Liver (tissue), 9 donors: ENCODE data around the gene PDGFD. TPM values are rescaled to one million over a fixed set of nuclear protein-coding genes. Genes with fewer than 3 reads are reported as not detected.

Experiments used
- DNase-seq: peaks from one replicate; pipeline ENCODE4 v3.0.0-alpha.2; 2017; ENCODE audit warnings: low spot score
- H3K27ac ChIP-seq, 2 donors: one replicate each; pipeline ENCODE4 v1.7.0; 2013; ENCODE audit warnings: inconsistent platforms in 2 of 2, low read length in 2 of 2, control low read depth in 1 of 2, low read depth in 1 of 2, mild to moderate bottlenecking in 1 of 2
- H3K27me3 ChIP-seq, 4 donors: one replicate each; pipeline versions ENCODE4 v1.6.1 to v1.7.0; 2013; ENCODE audit warnings: low read length in 3 of 4, inconsistent platforms in 1 of 4, mild to moderate bottlenecking in 1 of 4, moderate library complexity in 1 of 4; ENCODE audit not compliant: control insufficient read depth in 4 of 4, insufficient read depth in 4 of 4
- H3K36me3 ChIP-seq, 4 donors: one replicate each; pipeline versions ENCODE4 v1.6.1 to v1.7.0; 2013; ENCODE audit warnings: low read length in 3 of 4, mild to moderate bottlenecking in 3 of 4, low read depth in 1 of 4, moderate library complexity in 1 of 4; ENCODE audit not compliant: control insufficient read depth in 4 of 4, insufficient read depth in 3 of 4
- H3K4me1 ChIP-seq, 4 donors: one replicate each; pipeline versions ENCODE4 v1.6.1 to v1.7.0; 2013; ENCODE audit warnings: low read length in 3 of 4, mild to moderate bottlenecking in 3 of 4, moderate library complexity in 1 of 4; ENCODE audit not compliant: control insufficient read depth in 4 of 4, insufficient read depth in 4 of 4
- H3K4me3 ChIP-seq, 3 donors: one replicate each; pipeline versions ENCODE4 v1.6.1 to v1.7.0; 2013; ENCODE audit warnings: low read length in 3 of 3, control low read depth in 1 of 3, low read depth in 1 of 3, mild to moderate bottlenecking in 1 of 3
- H3K9ac ChIP-seq, 2 donors: one replicate each; pipeline ENCODE4 v1.7.0; 2013; ENCODE audit warnings: low read length in 2 of 2, mild to moderate bottlenecking in 2 of 2, moderate library complexity in 2 of 2, control low read depth in 1 of 2, low read depth in 1 of 2
- H3K9me3 ChIP-seq, 4 donors: one replicate each; pipeline versions ENCODE4 v1.6.1 to v1.7.0; 2013; ENCODE audit warnings: low read length in 3 of 4; ENCODE audit not compliant: control insufficient read depth in 4 of 4
- EGR1 ChIP-seq, 2 donors: IDR thresholded peaks; 2 replicates each; pipeline ENCODE4 v1.6.1; 2016 to 2018; ENCODE audit warnings: antibody characterized with exemption in 2 of 2, low read depth in 2 of 2
- FOXA1 ChIP-seq: IDR thresholded peaks from 2 replicates; pipeline ENCODE4 v1.6.1; 2016; ENCODE audit warnings: antibody characterized with exemption
- FOXA2 ChIP-seq: IDR thresholded peaks from 2 replicates; pipeline ENCODE4 v1.6.1; 2016; ENCODE audit warnings: antibody characterized with exemption
- HNF4A ChIP-seq, 2 donors: conservative IDR thresholded peaks; 2 replicates each; pipeline ENCODE4 v1.6.1; 2016; ENCODE audit warnings: antibody characterized with exemption in 2 of 2, mild to moderate bottlenecking in 2 of 2
- HNF4G ChIP-seq: IDR thresholded peaks from 2 replicates; pipeline ENCODE4 v1.6.1; 2016; ENCODE audit warnings: antibody characterized with exemption
- JUND ChIP-seq, 2 donors: IDR thresholded peaks; 2 replicates each; pipeline ENCODE4 v1.6.1; 2016; ENCODE audit warnings: antibody characterized with exemption in 2 of 2
- NR2F2 ChIP-seq: IDR thresholded peaks from 2 replicates; pipeline ENCODE4 v1.6.1; 2016; ENCODE audit warnings: antibody characterized with exemption
- RAD21 ChIP-seq, 2 donors: IDR thresholded peaks; 2 replicates each; pipeline ENCODE4 v1.6.1; 2016; ENCODE audit warnings: antibody characterized with exemption in 2 of 2, mild to moderate bottlenecking in 2 of 2
- REST ChIP-seq: IDR thresholded peaks from 2 replicates; pipeline ENCODE4 v1.6.1; 2016; ENCODE audit warnings: antibody characterized with exemption, mild to moderate bottlenecking
- RXRA ChIP-seq, 2 donors: IDR thresholded peaks; 2 replicates each; pipeline ENCODE4 v1.6.1; 2017 to 2018; ENCODE audit warnings: antibody characterized with exemption in 2 of 2, mild to moderate bottlenecking in 1 of 2
- SP1 ChIP-seq: IDR thresholded peaks from 2 replicates; pipeline ENCODE4 v1.6.1; 2018; ENCODE audit warnings: antibody characterized with exemption, mild to moderate bottlenecking
- TAF1 ChIP-seq: conservative IDR thresholded peaks from 2 replicates; pipeline ENCODE4 v1.6.1; 2016; ENCODE audit warnings: antibody characterized with exemption, mild to moderate bottlenecking
- YY1 ChIP-seq: IDR thresholded peaks from 2 replicates; pipeline ENCODE4 v1.6.1; 2016; ENCODE audit warnings: antibody characterized with exemption, mild to moderate bottlenecking
- ZBTB33 ChIP-seq: IDR thresholded peaks from 2 replicates; pipeline ENCODE4 v1.6.1; 2016; ENCODE audit warnings: antibody characterized with exemption
- WGBS: extraction: QIAGEN DNeasy Blood & Tissue Kit; methylation state at CpG from one replicate; pipeline ENCODE4 v1.1.7; 2013; 5-methylcytosine and 5-hydroxymethylcytosine counted together
- polyA plus RNA-seq, 2 donors: library from polyadenylated mRNA; stranded (reverse) in 1 of 2; unstranded in 1 of 2; fragments of 200-250 nt in 1 of 2; fragments of >200 nt in 1 of 2; fragmentation: Nextera tagmentation in 1 of 2; extraction: Ambion mirVana in 1 of 2; gene quantifications; one replicate each; pipeline versions ENCODE4 v1.2.1 to v1.2.3, GENCODE V29; 2013 to 2015
- total RNA-seq, 2 donors: library from RNA; depleted of rRNA; stranded (reverse); fragments of >200 nt; gene quantifications; one replicate each; pipeline ENCODE4 v1.2.3, GENCODE V29; 2014
- TF ChIP-seq, protein P1 (sequence below): IDR thresholded peaks from 2 replicates; pipeline ENCODE4 v1.6.1; 2016; ENCODE audit warnings: antibody characterized with exemption
- TF ChIP-seq, protein P2 (sequence below): fragments of 150-350 bp; IDR thresholded peaks from 2 replicates; pipeline ENCODE4 v1.5.1; 2017; ENCODE audit warnings: improper control_type of control experiment, low read depth, low read length; ENCODE audit not compliant: missing input control
- TF ChIP-seq, protein P3 (sequence below): IDR thresholded peaks from 2 replicates; pipeline ENCODE4 v1.6.1; 2016; ENCODE audit warnings: antibody characterized with exemption
- donor health status: healthy.
- donor health status: healthy.
- donor health status: healthy.
- donor health status: healthy.
- donor health status: healthy.

The PDGFD gene
- total and polyA plus RNA-seq, 4 donors, result 1.0 to 3.3 (median 2.1) TPM

GRCh38 chr11:103998826-103999508 lies 165.0 kb downstream of the PDGFD start:
- H3K4me3 ChIP-seq, result no peak overlapping the region
- H3K9me3 ChIP-seq, result no peaks in the 10 kb centered on the region
- no peak overlapping the region for H3K9ac ChIP-seq
- no peak overlapping the region for H3K27ac ChIP-seq
- WGBS, result 84% methylated on average over 5 of the region's 5 CpGs
- H3K27me3 ChIP-seq, result no peaks in the 10 kb centered on the region
- no peaks in the 10 kb centered on the region for H3K4me1 ChIP-seq
- TF ChIP-seq, protein P1, sequence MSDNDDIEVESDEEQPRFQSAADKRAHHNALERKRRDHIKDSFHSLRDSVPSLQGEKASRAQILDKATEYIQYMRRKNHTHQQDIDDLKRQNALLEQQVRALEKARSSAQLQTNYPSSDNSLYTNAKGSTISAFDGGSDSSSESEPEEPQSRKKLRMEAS, result no peak
- H3K36me3 ChIP-seq, result no peaks in the 10 kb centered on the region
- DNase-seq, result no peak

DNA sequence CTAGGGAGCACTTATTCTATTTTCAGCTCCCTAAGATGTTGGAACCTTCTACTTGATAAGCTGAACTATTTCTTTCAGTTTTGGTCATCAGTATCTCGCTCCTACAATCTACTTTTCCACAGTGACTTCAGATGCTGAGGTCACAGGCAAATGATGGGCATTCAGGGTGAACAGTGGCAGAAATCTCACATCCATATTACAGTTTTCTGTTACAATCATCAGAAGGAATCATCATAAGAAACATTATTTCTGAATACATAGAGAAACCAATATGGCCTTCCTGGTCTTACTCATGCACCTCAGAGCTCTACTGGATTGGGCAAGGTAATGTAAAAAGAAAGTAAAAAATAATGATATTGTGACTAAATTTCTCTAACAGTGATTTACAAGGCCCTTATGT lies 166.9 kb downstream of the PDGFD start:
- 89% methylated on average over 1 of the region's 1 CpG for WGBS
- Histone ChIP-seq H3K27me3 (no peaks in the 10 kb centered on the region), H3K4me1 (no peaks in the 10 kb centered on the region), H3K27ac (no peak overlapping the region), H3K9me3 (no peaks in the 10 kb centered on the region), H3K9ac (no peak overlapping the region), H3K4me3 (no peak overlapping the region), H3K36me3 (no peaks in the 10 kb centered on the region)
- no peak for TF ChIP-seq RAD21 (IDR thresholded peaks at IDR 0.05)
- TF ChIP-seq, protein P2, sequence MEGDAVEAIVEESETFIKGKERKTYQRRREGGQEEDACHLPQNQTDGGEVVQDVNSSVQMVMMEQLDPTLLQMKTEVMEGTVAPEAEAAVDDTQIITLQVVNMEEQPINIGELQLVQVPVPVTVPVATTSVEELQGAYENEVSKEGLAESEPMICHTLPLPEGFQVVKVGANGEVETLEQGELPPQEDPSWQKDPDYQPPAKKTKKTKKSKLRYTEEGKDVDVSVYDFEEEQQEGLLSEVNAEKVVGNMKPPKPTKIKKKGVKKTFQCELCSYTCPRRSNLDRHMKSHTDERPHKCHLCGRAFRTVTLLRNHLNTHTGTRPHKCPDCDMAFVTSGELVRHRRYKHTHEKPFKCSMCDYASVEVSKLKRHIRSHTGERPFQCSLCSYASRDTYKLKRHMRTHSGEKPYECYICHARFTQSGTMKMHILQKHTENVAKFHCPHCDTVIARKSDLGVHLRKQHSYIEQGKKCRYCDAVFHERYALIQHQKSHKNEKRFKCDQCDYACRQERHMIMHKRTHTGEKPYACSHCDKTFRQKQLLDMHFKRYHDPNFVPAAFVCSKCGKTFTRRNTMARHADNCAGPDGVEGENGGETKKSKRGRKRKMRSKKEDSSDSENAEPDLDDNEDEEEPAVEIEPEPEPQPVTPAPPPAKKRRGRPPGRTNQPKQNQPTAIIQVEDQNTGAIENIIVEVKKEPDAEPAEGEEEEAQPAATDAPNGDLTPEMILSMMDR, result no peak
- TF ChIP-seq EGR1 (IDR thresholded peaks at IDR 0.05; ENCODE audit: low read depth in 2 of 2), result no peak
- TF ChIP-seq, protein P3, sequence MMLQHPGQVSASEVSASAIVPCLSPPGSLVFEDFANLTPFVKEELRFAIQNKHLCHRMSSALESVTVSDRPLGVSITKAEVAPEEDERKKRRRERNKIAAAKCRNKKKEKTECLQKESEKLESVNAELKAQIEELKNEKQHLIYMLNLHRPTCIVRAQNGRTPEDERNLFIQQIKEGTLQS, result no peak
- no peak for TF ChIP-seq HNF4A (conservative IDR thresholded peaks at IDR 0.05)
- no peak for DNase-seq

DNA sequence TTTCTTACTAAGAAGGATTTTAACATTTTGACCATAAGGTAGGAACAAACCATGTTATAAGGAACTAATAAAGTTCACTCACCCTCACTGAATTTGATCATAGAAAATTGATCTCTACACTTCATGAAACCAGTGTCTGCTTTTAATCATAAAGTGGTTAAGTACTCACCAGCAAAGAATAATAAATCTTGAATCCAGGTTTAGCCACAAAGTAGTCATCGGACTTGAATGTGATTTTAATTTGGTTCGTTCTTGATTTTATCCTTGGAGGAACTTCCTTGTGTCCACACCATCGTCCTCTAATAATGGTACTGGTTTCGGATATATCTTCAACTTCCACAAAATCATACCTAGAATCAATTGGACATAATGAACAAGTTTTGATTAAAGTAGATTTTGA lies 168.1 kb downstream of the PDGFD start:
- H3K4me1 ChIP-seq, result no peaks in the 10 kb centered on the region

More for the DNA sequence above, 168.1 kb downstream of the PDGFD start:
- no peak overlapping the region for H3K9ac ChIP-seq
- TF ChIP-seq, protein P1, result no peak
- TF ChIP-seq SP1 (no peak), HNF4G (no peak), REST (no peak), RAD21 (IDR thresholded peaks at IDR 0.05) (no peak), FOXA1 (no peak), NR2F2 (no peak), RXRA (IDR thresholded peaks at IDR 0.05) (no peak), TAF1 (no peak), JUND (IDR thresholded peaks at IDR 0.05) (no peak), EGR1 (IDR thresholded peaks at IDR 0.05; ENCODE audit: low read depth in 2 of 2) (no peak), YY1 (no peak), FOXA2 (no peak), ZBTB33 (no peak), HNF4A (conservative IDR thresholded peaks at IDR 0.05) (no peak)
- TF ChIP-seq, protein P3, result no peak
- H3K36me3 ChIP-seq, result no peaks in the 10 kb centered on the region
- H3K9me3 ChIP-seq, result no peaks in the 10 kb centered on the region
- no peaks in the 10 kb centered on the region for H3K27me3 ChIP-seq
- no peak for DNase-seq
- no peak overlapping the region for H3K4me3 ChIP-seq
- H3K27ac ChIP-seq, result no peak overlapping the region
- 90% methylated on average over 4 of the region's 4 CpGs for WGBS
